GM12892 (cell line): ENCODE results near the gene ESD.

ENCODE experiments used
- POLR2A ChIP-seq: IDR thresholded peaks from 2 replicates; pipeline ENCODE4 v1.6.1; 2011; ENCODE audit warnings: low read depth, low read length, control low read depth
- POLR2AphosphoS5 ChIP-seq: IDR thresholded peaks from 2 replicates; pipeline ENCODE4 v1.6.1; 2011; ENCODE audit warnings: low read depth, low read length, control low read depth
- TAF1 ChIP-seq: IDR thresholded peaks from 2 replicates; pipeline ENCODE4 v1.6.1; 2011; ENCODE audit warnings: low read depth, mild to moderate bottlenecking, control low read depth, low read length, borderline replicate concordance

- TF ChIP-seq POLR2A (no peak), POLR2AphosphoS5 (no peak), TAF1 (no peak)
Measured at GRCh38 chr13:46799139-46799538, 2.2 kb upstream of the ESD start.
